Suprapubic skin (tissue), 4 donors: Measurements from ENCODE around the gene LAP3. TPM values are rescaled to one million over a fixed set of nuclear protein-coding genes. Genes with fewer than 3 reads are reported as not detected.

Experiments
- DNase-seq, 2 donors: peaks; one replicate each; pipeline ENCODE4 v3.0.0-alpha.2; 2019; ENCODE audit warnings: low spot score in 2 of 2
- H3K27ac ChIP-seq: fragments of 200-600 bp; sonication (generic); one replicate; pipeline ENCODE4 v1.5.1; 2019
- H3K27me3 ChIP-seq: fragments of 200-600 bp; sonication (generic); one replicate; pipeline ENCODE4 v1.5.1; 2019
- H3K36me3 ChIP-seq: fragments of 200-600 bp; sonication (generic); one replicate; pipeline ENCODE4 v1.5.1; 2019
- H3K4me1 ChIP-seq: fragments of 200-600 bp; sonication (generic); one replicate; pipeline ENCODE4 v1.5.1; 2019
- H3K4me3 ChIP-seq: fragments of 200-600 bp; sonication (generic); one replicate; pipeline ENCODE4 v1.5.1; 2019; ENCODE audit warnings: mild to moderate bottlenecking
- H3K9me3 ChIP-seq: fragments of 200-600 bp; sonication (generic); one replicate; pipeline ENCODE4 v1.5.1; 2019
- CTCF ChIP-seq, 2 donors: fragments of 200-600 bp in 1 of 2; fragments of 450-650 bp in 1 of 2; sonication (generic) in 1 of 2; IDR thresholded peaks; one replicate each; pipeline ENCODE4 v1.5.1; 2016 to 2019; ENCODE audit warnings: antibody characterized with exemption in 2 of 2, mild to moderate bottlenecking in 1 of 2, moderate library complexity in 1 of 2
- EP300 ChIP-seq: sonication (generic); formaldehyde crosslinking; IDR thresholded peaks from one replicate; pipeline ENCODE4 v1.6.1; 2017; ENCODE audit warnings: antibody characterized with exemption
- POLR2A ChIP-seq, 2 donors: fragments of 450-650 bp; IDR thresholded peaks; one replicate each; pipeline ENCODE4 v1.6.1; 2017; ENCODE audit warnings: antibody characterized with exemption in 2 of 2, mild to moderate bottlenecking in 2 of 2, moderate library complexity in 2 of 2
- POLR2AphosphoS5 ChIP-seq, 3 donors: sonication (generic); formaldehyde crosslinking; IDR thresholded peaks; one replicate each; pipeline ENCODE4 v1.6.1; 2017; ENCODE audit warnings: antibody characterized with exemption in 3 of 3
- WGBS: methylation state at CpG from one replicate; pipeline ENCODE4 v1.1.5; 2018; 5-methylcytosine and 5-hydroxymethylcytosine counted together
- total RNA-seq, 4 donors: library from RNA; depleted of rRNA; stranded (reverse); fragments of >200 nt; gene quantifications; one replicate each; pipeline ENCODE4 v1.1.0, GENCODE V29; 2016

Gene LAP3
- total RNA-seq, 4 donors from 2014 or later: 45.9 to 100 (median 62.0) TPM

- DNase-seq: no peak
- no peaks in the 10 kb centered on the region for H3K27me3 ChIP-seq
- H3K4me1 ChIP-seq: peaks cover 8% of the 10 kb centered on the region
- no peak for TF ChIP-seq POLR2A (IDR thresholded peaks at IDR 0.05)
- TF ChIP-seq CTCF (IDR thresholded peaks at IDR 0.05): no peak
- no peak for TF ChIP-seq POLR2AphosphoS5 (IDR thresholded peaks at IDR 0.05)
- no peak for TF ChIP-seq EP300
- peaks cover 73% of the 10 kb centered on the region for H3K36me3 ChIP-seq
- WGBS: 86% methylated on average over 10 of the region's 10 CpGs
- H3K4me3 ChIP-seq: no peak overlapping the region
- H3K27ac ChIP-seq: no peak overlapping the region
- no peaks in the 10 kb centered on the region for H3K9me3 ChIP-seq
These were observed 7.7 kb downstream of the LAP3 start for GRCh38 chr4:17584521-17585213.

GRCh38 chr4:17587094-17587822, 10.3 kb downstream of the LAP3 start:
- Histone ChIP-seq H3K27me3 (no peaks in the 10 kb centered on the region), H3K27ac (no peak overlapping the region), H3K36me3 (peaks cover 91% of the 10 kb centered on the region), H3K4me1 (peaks cover 4% of the 10 kb centered on the region), H3K9me3 (no peaks in the 10 kb centered on the region), H3K4me3 (no peak overlapping the region)
- DNase-seq: no peak
- TF ChIP-seq POLR2A (IDR thresholded peaks at IDR 0.05) (no peak), EP300 (no peak), CTCF (IDR thresholded peaks at IDR 0.05) (no peak), POLR2AphosphoS5 (IDR thresholded peaks at IDR 0.05) (no peak)
- WGBS: 80% methylated on average over 9 of the region's 9 CpGs

GRCh38 chr4:17589355-17589754, 12.4 kb downstream of the LAP3 start:
- no peak overlapping the region for H3K27ac ChIP-seq
- H3K27me3 ChIP-seq: no peaks in the 10 kb centered on the region
- H3K4me3 ChIP-seq: no peak overlapping the region
- WGBS: 97% methylated on average over 3 of the region's 3 CpGs
- H3K4me1 ChIP-seq: peaks cover 4% of the 10 kb centered on the region
- no peak for DNase-seq
- H3K36me3 ChIP-seq: peaks cover 80% of the 10 kb centered on the region
- TF ChIP-seq POLR2A (IDR thresholded peaks at IDR 0.05) (no peak), CTCF (IDR thresholded peaks at IDR 0.05) (no peak), POLR2AphosphoS5 (IDR thresholded peaks at IDR 0.05) (no peak), EP300 (no peak)
- no peaks in the 10 kb centered on the region for H3K9me3 ChIP-seq

- no peaks in the 10 kb centered on the region for H3K9me3 ChIP-seq
- no peaks in the 10 kb centered on the region for H3K27me3 ChIP-seq
- 79% methylated on average over 6 of the region's 6 CpGs for WGBS
- TF ChIP-seq POLR2A (IDR thresholded peaks at IDR 0.05): no peak
- no peak for TF ChIP-seq EP300
- no peak for TF ChIP-seq POLR2AphosphoS5 (IDR thresholded peaks at IDR 0.05)
- no peak for TF ChIP-seq CTCF (IDR thresholded peaks at IDR 0.05)
- no peak overlapping the region for H3K4me3 ChIP-seq
- H3K27ac ChIP-seq: no peak overlapping the region
- DNase-seq: no peak
- no peaks in the 10 kb centered on the region for H3K4me1 ChIP-seq
- H3K36me3 ChIP-seq: peaks cover 86% of the 10 kb centered on the region
These were observed 18.5 kb downstream of the LAP3 start for GRCh38 chr4:17595471-17596005.

- no peak for DNase-seq
- 65% methylated on average over 7 of the region's 7 CpGs for WGBS
- Histone ChIP-seq H3K27ac (no peak overlapping the region), H3K36me3 (peaks cover 89% of the 10 kb centered on the region), H3K27me3 (no peaks in the 10 kb centered on the region), H3K9me3 (no peaks in the 10 kb centered on the region), H3K4me3 (no peak overlapping the region), H3K4me1 (no peaks in the 10 kb centered on the region)
- TF ChIP-seq CTCF (IDR thresholded peaks at IDR 0.05) (peak in 1 of 2 donors; percentile 12), POLR2AphosphoS5 (IDR thresholded peaks at IDR 0.05) (no peak)
These were observed 20.5 kb downstream of the LAP3 start for GRCh38 chr4:17597517-17597916.
